ENCODE data around the gene SMO. TPM values are rescaled to one million over a fixed set of nuclear protein-coding genes. Genes with fewer than 3 reads are reported as not detected.

The SMO gene
- total RNA-seq, 1 experiment from 2014 or later, result not detected

DNA sequence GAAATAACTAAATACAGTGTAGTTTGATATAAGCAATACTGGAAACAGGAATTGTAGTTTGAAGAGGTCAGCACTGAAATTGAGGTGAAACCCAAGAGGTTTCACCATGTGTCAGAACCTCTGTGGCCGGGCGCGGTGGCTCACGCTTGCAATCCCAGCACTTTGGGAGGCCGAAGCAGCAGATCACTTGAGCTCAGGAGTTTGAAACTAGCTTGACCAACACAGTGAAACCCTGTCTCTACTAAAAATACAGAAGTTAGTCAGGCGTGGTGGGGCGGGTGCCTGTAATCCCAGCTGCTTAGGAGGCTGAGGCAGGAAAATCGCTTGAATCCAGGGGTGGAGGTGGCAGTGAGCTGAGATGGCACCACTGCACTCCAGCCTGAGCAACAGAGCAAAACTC, 50.1 kb downstream of the SMO start:
- ChIA-PET POLR2A (interaction anchor here (1.0 to 1.2 kb wide), 2 partner anchors 9 to 12 kb away, joined by 4 to 5 read pairs; no protein-coding TSS in a partner anchor), CTCF (interaction anchor here (0.6 to 2.5 kb wide), 4 partner anchors 20 to 363 kb away, joined by 3 to 10 read pairs (median 3); no protein-coding TSS in a partner anchor)
- H3K4me1 Mint-ChIP-seq (ENCODE audit: insufficient read depth, unreplicated experiment), result no peaks in the 10 kb centered on the region
- TF ChIP-seq, protein P1, sequence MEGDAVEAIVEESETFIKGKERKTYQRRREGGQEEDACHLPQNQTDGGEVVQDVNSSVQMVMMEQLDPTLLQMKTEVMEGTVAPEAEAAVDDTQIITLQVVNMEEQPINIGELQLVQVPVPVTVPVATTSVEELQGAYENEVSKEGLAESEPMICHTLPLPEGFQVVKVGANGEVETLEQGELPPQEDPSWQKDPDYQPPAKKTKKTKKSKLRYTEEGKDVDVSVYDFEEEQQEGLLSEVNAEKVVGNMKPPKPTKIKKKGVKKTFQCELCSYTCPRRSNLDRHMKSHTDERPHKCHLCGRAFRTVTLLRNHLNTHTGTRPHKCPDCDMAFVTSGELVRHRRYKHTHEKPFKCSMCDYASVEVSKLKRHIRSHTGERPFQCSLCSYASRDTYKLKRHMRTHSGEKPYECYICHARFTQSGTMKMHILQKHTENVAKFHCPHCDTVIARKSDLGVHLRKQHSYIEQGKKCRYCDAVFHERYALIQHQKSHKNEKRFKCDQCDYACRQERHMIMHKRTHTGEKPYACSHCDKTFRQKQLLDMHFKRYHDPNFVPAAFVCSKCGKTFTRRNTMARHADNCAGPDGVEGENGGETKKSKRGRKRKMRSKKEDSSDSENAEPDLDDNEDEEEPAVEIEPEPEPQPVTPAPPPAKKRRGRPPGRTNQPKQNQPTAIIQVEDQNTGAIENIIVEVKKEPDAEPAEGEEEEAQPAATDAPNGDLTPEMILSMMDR (IDR thresholded peaks at IDR 0.05; ENCODE audit: unreplicated experiment), result no peak
- no peaks in the 10 kb centered on the region for H3K9me3 Mint-ChIP-seq (ENCODE audit: unreplicated experiment)
- intact Hi-C loops (cut with micrococcal nuclease), result no loop called here
- no peak for DNase-seq (ENCODE audit: unreplicated experiment)
- no TSS peak for BruUV-seq (replicated peaks)
- H3K36me3 Mint-ChIP-seq (ENCODE audit: insufficient read depth, unreplicated experiment), result no peaks in the 10 kb centered on the region
- H3K27ac Mint-ChIP-seq (ENCODE audit: low read depth, unreplicated experiment), result no peak overlapping the region
- no peak overlapping the region for H3K4me3 Mint-ChIP-seq (ENCODE audit: unreplicated experiment)
- H3K27me3 Mint-ChIP-seq (ENCODE audit: insufficient read depth, unreplicated experiment), result no peaks in the 10 kb centered on the region

DNA sequence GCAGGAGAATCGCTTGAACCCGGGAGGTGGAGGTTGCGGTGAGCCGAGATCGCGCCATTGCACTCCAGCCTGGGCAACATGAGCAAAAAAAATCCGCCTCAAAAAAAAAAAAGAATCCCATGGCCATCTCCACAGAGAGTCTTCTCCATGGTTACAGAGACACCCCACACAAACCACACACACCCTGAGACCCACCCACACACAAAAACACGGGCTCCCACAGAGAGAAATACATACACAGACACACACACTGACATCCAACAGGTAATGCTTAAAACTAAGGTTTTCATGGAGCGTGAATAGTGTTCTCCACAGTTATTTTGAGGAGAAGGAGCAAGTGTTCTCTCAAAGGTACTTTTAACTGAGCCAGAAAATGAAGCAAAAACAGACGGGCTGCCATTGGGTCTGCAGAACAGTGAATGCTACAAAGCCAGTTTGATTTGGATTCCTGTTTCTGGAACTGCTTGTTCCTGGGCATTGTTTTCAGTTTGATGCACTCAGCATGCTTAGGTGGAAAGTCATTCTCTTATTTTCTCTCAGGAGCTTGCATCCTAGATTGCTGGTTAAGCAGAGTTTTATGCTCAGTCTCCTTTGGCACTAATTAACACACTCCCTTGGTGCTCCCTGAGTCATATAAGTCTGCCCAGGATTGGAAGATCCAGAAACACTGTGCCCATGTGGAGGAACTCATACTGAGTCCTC, 51.8 kb downstream of the SMO start:
- no peak overlapping the region for H3K27ac Mint-ChIP-seq (ENCODE audit: low read depth, unreplicated experiment)
- intact Hi-C loops (cut with micrococcal nuclease), result no loop called here
- POLR2A ChIA-PET, result interaction anchor here (0.6 kb wide), 1 partner anchor 127 kb away, joined by 3 read pairs; no protein-coding TSS in a partner anchor

DNA sequence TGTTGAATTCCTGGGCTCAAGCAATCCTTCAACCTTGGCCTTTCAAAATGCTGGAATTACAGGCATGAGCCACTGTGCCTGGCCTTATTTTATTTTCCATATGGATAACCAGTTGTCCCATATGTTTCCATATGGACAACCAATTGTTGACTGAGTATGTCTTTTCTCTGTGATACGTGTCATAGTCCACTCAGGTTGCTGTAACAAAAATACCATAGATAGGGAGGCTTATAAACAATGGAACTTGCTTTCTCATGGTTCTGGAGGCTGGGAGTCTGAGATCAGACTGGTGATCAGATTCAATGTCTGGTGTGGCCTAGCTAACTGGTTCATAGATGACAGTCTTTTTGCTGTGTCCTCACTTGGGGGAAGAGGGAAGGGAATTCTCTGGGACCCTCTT, 55.8 kb downstream of the SMO start:
- BruUV-seq (replicated peaks), result no TSS peak
- Mint-ChIP-seq H3K27me3 (ENCODE audit: insufficient read depth, unreplicated experiment) (no peaks in the 10 kb centered on the region), H3K4me1 (ENCODE audit: insufficient read depth, unreplicated experiment) (no peaks in the 10 kb centered on the region), H3K4me3 (ENCODE audit: unreplicated experiment) (no peak overlapping the region), H3K27ac (ENCODE audit: low read depth, unreplicated experiment) (no peak overlapping the region), H3K36me3 (ENCODE audit: insufficient read depth, unreplicated experiment) (no peaks in the 10 kb centered on the region), H3K9me3 (ENCODE audit: unreplicated experiment) (peaks cover 6% of the 10 kb centered on the region)
- intact Hi-C loops (cut with micrococcal nuclease), result no loop called here
- POLR2A ChIA-PET, result no interaction called here
- CTCF ChIA-PET, result interaction anchor here (0.7 kb wide), 1 partner anchor 10 kb away, joined by 4 read pairs; no protein-coding TSS in a partner anchor
- TF ChIP-seq, protein P1 (IDR thresholded peaks at IDR 0.05; ENCODE audit: unreplicated experiment), result no peak
- no peak for DNase-seq (ENCODE audit: unreplicated experiment)

More for the DNA sequence above, 51.8 kb downstream of the SMO start:
- BruUV-seq (replicated peaks), result no TSS peak
- H3K27me3 Mint-ChIP-seq (ENCODE audit: insufficient read depth, unreplicated experiment), result no peaks in the 10 kb centered on the region
- TF ChIP-seq, protein P1 (IDR thresholded peaks at IDR 0.05; ENCODE audit: unreplicated experiment), result no peak
- H3K4me3 Mint-ChIP-seq (ENCODE audit: unreplicated experiment), result no peak overlapping the region
- H3K36me3 Mint-ChIP-seq (ENCODE audit: insufficient read depth, unreplicated experiment), result no peaks in the 10 kb centered on the region
- CTCF ChIA-PET, result interaction anchor here (0.7 to 1.6 kb wide), 2 partner anchors 9 to 22 kb away, joined by 3 to 4 read pairs; no protein-coding TSS in a partner anchor
- no peaks in the 10 kb centered on the region for H3K4me1 Mint-ChIP-seq (ENCODE audit: insufficient read depth, unreplicated experiment)
- DNase-seq (ENCODE audit: unreplicated experiment), result no peak
- peaks cover 2% of the 10 kb centered on the region for H3K9me3 Mint-ChIP-seq (ENCODE audit: unreplicated experiment)

DNA sequence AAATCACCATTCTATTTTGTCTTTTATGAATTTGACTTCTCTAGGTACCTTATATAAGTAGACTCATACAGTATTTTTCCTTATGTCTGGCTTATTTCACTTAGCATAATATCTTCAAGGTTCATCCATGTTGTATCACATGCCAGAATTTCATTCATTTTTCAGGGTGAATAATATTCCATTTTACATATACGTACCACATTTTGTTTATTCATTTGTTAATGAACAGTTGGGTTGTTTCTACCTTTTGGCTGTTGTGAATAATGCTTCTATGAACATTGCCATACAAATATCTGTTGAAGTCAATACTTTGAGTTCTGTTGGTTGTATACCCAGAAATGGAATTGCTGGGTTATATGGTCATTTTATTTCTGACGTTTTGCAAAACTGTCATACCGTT, 57.1 kb downstream of the SMO start:
- no TSS peak for BruUV-seq (replicated peaks)
- intact Hi-C loops (cut with micrococcal nuclease), result no loop called here
- H3K9me3 Mint-ChIP-seq (ENCODE audit: unreplicated experiment), result peaks cover 6% of the 10 kb centered on the region
- no peak for DNase-seq (ENCODE audit: unreplicated experiment)
- ChIA-PET POLR2A (no interaction called here), CTCF (no interaction called here)
- H3K4me3 Mint-ChIP-seq (ENCODE audit: unreplicated experiment), result no peak overlapping the region
- H3K36me3 Mint-ChIP-seq (ENCODE audit: insufficient read depth, unreplicated experiment), result no peaks in the 10 kb centered on the region
- no peaks in the 10 kb centered on the region for H3K27me3 Mint-ChIP-seq (ENCODE audit: insufficient read depth, unreplicated experiment)
- H3K27ac Mint-ChIP-seq (ENCODE audit: low read depth, unreplicated experiment), result no peak overlapping the region
- TF ChIP-seq, protein P1 (IDR thresholded peaks at IDR 0.05; ENCODE audit: unreplicated experiment), result no peak
- no peaks in the 10 kb centered on the region for H3K4me1 Mint-ChIP-seq (ENCODE audit: insufficient read depth, unreplicated experiment)
